Kidney (tissue), 14 donors: ENCODE measurements around the gene XRCC4. TPM values are rescaled to one million over a fixed set of nuclear protein-coding genes. Genes with fewer than 3 reads are reported as not detected.

Source experiments
- DNase-seq, 5 donors: peaks; one replicate each; pipeline ENCODE4 v3.0.0-alpha.2; 2013 to 2020
- FAIRE-seq: peaks from 2 replicates; lab custom pipeline; 2012; peaks lifted over from hg19 to GRCh38; lab: Jason Lieb, UNC
- H3K27ac ChIP-seq, 2 donors: one replicate each; pipeline ENCODE4 v1.7.0; 2013; ENCODE audit warnings: low read depth in 2 of 2, low read length in 2 of 2, inconsistent platforms in 1 of 2
- H3K27me3 ChIP-seq: one replicate; pipeline ENCODE4 v1.7.1; 2013; ENCODE audit warnings: low read length, inconsistent platforms; ENCODE audit not compliant: control insufficient read depth, insufficient read depth
- H3K36me3 ChIP-seq, 3 donors: one replicate each; pipeline versions ENCODE4 v1.7.0 to v1.7.1; 2013; ENCODE audit warnings: low read length in 3 of 3, control low read depth in 1 of 3, inconsistent platforms in 1 of 3; ENCODE audit not compliant: insufficient read depth in 3 of 3, control insufficient read depth in 2 of 3
- H3K4me1 ChIP-seq, 3 donors: one replicate each; pipeline versions ENCODE4 v1.7.0 to v1.7.1; 2013; ENCODE audit warnings: low read length in 3 of 3, inconsistent platforms in 1 of 3, low read depth in 1 of 3; ENCODE audit not compliant: control insufficient read depth in 2 of 3, insufficient read depth in 2 of 3
- H3K4me3 ChIP-seq, 3 donors: one replicate each; pipeline versions ENCODE4 v1.7.0 to v1.8.1; 2013; ENCODE audit warnings: low read length in 3 of 3, control low read depth in 1 of 3, inconsistent platforms in 1 of 3
- H3K9ac ChIP-seq, 3 donors: one replicate each; pipeline versions ENCODE4 v1.7.0 to v1.7.1; 2013; ENCODE audit warnings: low read length in 3 of 3, control low read depth in 1 of 3, inconsistent platforms in 1 of 3
- H3K9me3 ChIP-seq, 3 donors: one replicate each; pipeline versions ENCODE4 v1.7.0 to v1.7.1; 2013; ENCODE audit warnings: low read length in 3 of 3, control low read depth in 1 of 3, inconsistent platforms in 1 of 3; ENCODE audit not compliant: control insufficient read depth in 2 of 3, insufficient read depth in 1 of 3
- CTCF ChIP-seq: IDR thresholded peaks from 3 replicates; pipeline ENCODE4 v1.5.1; 2012; ENCODE audit warnings: mild to moderate bottlenecking, moderate library complexity, borderline replicate concordance; ENCODE audit not compliant: insufficient read depth; ENCODE audit errors: extremely low read depth
- intact Hi-C: fragments of 100-400 bp; cut with DNase I; formaldehyde crosslinking; loops from one replicate; pipeline ENCODE4 v1.11.1; 2022
- polyA plus RNA-seq: library from polyadenylated mRNA; stranded (reverse); fragments of 350-450 nt; fragmentation: Illumina TruSeq; extraction: RNeasy Lipid Tissue Mini Kit (QIAGEN cat#74804); gene quantifications from one replicate; pipeline ENCODE4 v1.2.3, GENCODE V29; 2014; ENCODE audit warnings: low read depth, low replicate concordance; ENCODE audit not compliant: insufficient read depth
- total RNA-seq: library from RNA; stranded (reverse); fragmentation: NEBNext Ultra II Directional; extraction: Animal tissue kit (Norgen Biotek cat#: 25700); gene quantifications from one replicate; pipeline ENCODE4 v1.2.1, GENCODE V29; 2021
- donor health status: control.
- donor health status: control.
- donor health status: control.
- donor health status: control.
- donor health status: control.
- donor health status: DM: yes; HTN: yes; CAD: no.
- donor health status: Normal renal cell carcinoma (clear cell type).

XRCC4 gene
- total and polyA plus RNA-seq, 2 donors from 2014 or later: 8.5 to 9.4 TPM

GRCh38 chr5:83357621-83358231, 280.4 kb downstream of the XRCC4 start:
- intact Hi-C loops: no loop called here
- H3K27me3 ChIP-seq: no peaks in the 10 kb centered on the region
- no peaks in the 10 kb centered on the region for H3K4me1 ChIP-seq
- no peak overlapping the region for H3K27ac ChIP-seq
- peaks cover 0 to 4% (median 0%) of the 10 kb centered on the region in 3 donors for H3K9me3 ChIP-seq
- DNase-seq (no peak), FAIRE-seq (no peak)
- H3K9ac ChIP-seq: no peak overlapping the region
- TF ChIP-seq CTCF: no peak
- no peaks in the 10 kb centered on the region for H3K36me3 ChIP-seq
- H3K4me3 ChIP-seq: no peak overlapping the region

- intact Hi-C loops: no loop called here
- Histone ChIP-seq H3K4me3 (no peak overlapping the region), H3K36me3 (no peaks in the 10 kb centered on the region), H3K27me3 (no peaks in the 10 kb centered on the region), H3K4me1 (no peaks in the 10 kb centered on the region), H3K9me3 (peaks cover 0 to 4% (median 0%) of the 10 kb centered on the region in 3 donors), H3K27ac (no peak overlapping the region), H3K9ac (no peak overlapping the region)
- DNase-seq: no peak
- no peak for FAIRE-seq
- no peak for TF ChIP-seq CTCF
These were observed 283.2 kb downstream of the XRCC4 start for GRCh38 chr5:83360573-83360972.

- no peak for TF ChIP-seq CTCF
- Histone ChIP-seq H3K4me3 (no peak overlapping the region), H3K27ac (no peak overlapping the region), H3K4me1 (no peaks in the 10 kb centered on the region), H3K36me3 (no peaks in the 10 kb centered on the region), H3K27me3 (no peaks in the 10 kb centered on the region), H3K9me3 (peaks cover 0 to 4% (median 0%) of the 10 kb centered on the region in 3 donors), H3K9ac (no peak overlapping the region)
- intact Hi-C loops: no loop called here
- DNase-seq (no peak), FAIRE-seq (no peak)
These were observed 285.2 kb downstream of the XRCC4 start for GRCh38 chr5:83362526-83362925.
